HCT116 (cell line): ENCODE data around the gene AMBP.

Experiments used
- ATF3 ChIP-seq: IDR thresholded peaks from 2 replicates; pipeline ENCODE4 v1.6.1; 2012
- CEBPB ChIP-seq: IDR thresholded peaks from 2 replicates; pipeline ENCODE4 v1.6.1; 2012; ENCODE audit warnings: low read depth
- CTCF ChIP-seq, 3 experiments: fragments of 200-600 bp in 1 of 3; sonication (generic) in 1 of 3; IDR thresholded peaks in 2 of 3; conservative IDR thresholded peaks in 1 of 3; 2 replicates each; pipeline ENCODE4 v1.5.1; 2012 to 2017; ENCODE audit warnings: low read depth in 2 of 3, low read length in 2 of 3, antibody characterized with exemption in 1 of 3, borderline replicate concordance in 1 of 3, control low read depth in 1 of 3, mild to moderate bottlenecking in 1 of 3, mixed read lengths in 1 of 3, mixed run types in 1 of 3, moderate library complexity in 1 of 3; ENCODE audit not compliant: insufficient read depth in 1 of 3
- EZH2 ChIP-seq: fragments of 200-600 bp; sonication (generic); IDR thresholded peaks from 2 replicates; pipeline ENCODE4 v1.6.1; 2017; ENCODE audit warnings: antibody characterized with exemption, mixed run types
- EZH2phosphoT487 ChIP-seq: fragments of 200-600 bp; IDR thresholded peaks from 2 replicates; pipeline ENCODE4 v1.6.1; 2018; ENCODE audit warnings: antibody characterized with exemption, borderline replicate concordance
- JUND ChIP-seq: IDR thresholded peaks from 2 replicates; pipeline ENCODE4 v1.6.1; 2012
- POLR2A ChIP-seq: IDR thresholded peaks from 2 replicates; pipeline ENCODE4 v1.7.0; 2011; ENCODE audit warnings: borderline replicate concordance; ENCODE audit not compliant: insufficient read depth, insufficient read length; ENCODE audit errors: extremely low read depth
- POLR2AphosphoS5 ChIP-seq: IDR thresholded peaks from 2 replicates; pipeline ENCODE4 v1.6.1; 2011; ENCODE audit warnings: mild to moderate bottlenecking, low read depth, low read length, moderate library complexity
- RAD21 ChIP-seq: IDR thresholded peaks from 2 replicates; pipeline ENCODE4 v1.6.1; 2012; ENCODE audit warnings: low read depth, mild to moderate bottlenecking
- TCF7L2 ChIP-seq: IDR thresholded peaks from 2 replicates; pipeline ENCODE4 v1.7.0; 2011; ENCODE audit warnings: borderline replicate concordance, inconsistent platforms; ENCODE audit not compliant: insufficient read depth, insufficient read length; ENCODE audit errors: extremely low read depth
- ZNF274 ChIP-seq: fragments of 200-500 bp; sonication (Bioruptor generic); IDR thresholded peaks from 2 replicates; pipeline ENCODE4 v1.6.1; 2014; ENCODE audit warnings: mild to moderate bottlenecking, low read depth, low read length, inconsistent platforms
- TF ChIP-seq, protein P1 (sequence below): IDR thresholded peaks from 2 replicates; pipeline ENCODE4 v1.6.1; 2012; ENCODE audit warnings: low read depth

GRCh38 chr9:114031948-114032840 lies 45.9 kb downstream of the AMBP start:
- TF ChIP-seq EZH2 = no peak
- TF ChIP-seq POLR2AphosphoS5 = no peak
- TF ChIP-seq CTCF (IDR thresholded peaks at IDR 0.05 in 2 of 3, conservative IDR thresholded peaks at IDR 0.05 in 1 of 3; ENCODE audit: borderline replicate concordance in 1 of 3, insufficient read depth in 1 of 3, low read depth in 2 of 3, low read length in 2 of 3) = no peak
- TF ChIP-seq POLR2A = no peak
- no peak for TF ChIP-seq CEBPB
- no peak for TF ChIP-seq RAD21
- TF ChIP-seq, protein P1, sequence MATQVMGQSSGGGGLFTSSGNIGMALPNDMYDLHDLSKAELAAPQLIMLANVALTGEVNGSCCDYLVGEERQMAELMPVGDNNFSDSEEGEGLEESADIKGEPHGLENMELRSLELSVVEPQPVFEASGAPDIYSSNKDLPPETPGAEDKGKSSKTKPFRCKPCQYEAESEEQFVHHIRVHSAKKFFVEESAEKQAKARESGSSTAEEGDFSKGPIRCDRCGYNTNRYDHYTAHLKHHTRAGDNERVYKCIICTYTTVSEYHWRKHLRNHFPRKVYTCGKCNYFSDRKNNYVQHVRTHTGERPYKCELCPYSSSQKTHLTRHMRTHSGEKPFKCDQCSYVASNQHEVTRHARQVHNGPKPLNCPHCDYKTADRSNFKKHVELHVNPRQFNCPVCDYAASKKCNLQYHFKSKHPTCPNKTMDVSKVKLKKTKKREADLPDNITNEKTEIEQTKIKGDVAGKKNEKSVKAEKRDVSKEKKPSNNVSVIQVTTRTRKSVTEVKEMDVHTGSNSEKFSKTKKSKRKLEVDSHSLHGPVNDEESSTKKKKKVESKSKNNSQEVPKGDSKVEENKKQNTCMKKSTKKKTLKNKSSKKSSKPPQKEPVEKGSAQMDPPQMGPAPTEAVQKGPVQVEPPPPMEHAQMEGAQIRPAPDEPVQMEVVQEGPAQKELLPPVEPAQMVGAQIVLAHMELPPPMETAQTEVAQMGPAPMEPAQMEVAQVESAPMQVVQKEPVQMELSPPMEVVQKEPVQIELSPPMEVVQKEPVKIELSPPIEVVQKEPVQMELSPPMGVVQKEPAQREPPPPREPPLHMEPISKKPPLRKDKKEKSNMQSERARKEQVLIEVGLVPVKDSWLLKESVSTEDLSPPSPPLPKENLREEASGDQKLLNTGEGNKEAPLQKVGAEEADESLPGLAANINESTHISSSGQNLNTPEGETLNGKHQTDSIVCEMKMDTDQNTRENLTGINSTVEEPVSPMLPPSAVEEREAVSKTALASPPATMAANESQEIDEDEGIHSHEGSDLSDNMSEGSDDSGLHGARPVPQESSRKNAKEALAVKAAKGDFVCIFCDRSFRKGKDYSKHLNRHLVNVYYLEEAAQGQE = no peak
- no peak for TF ChIP-seq JUND
- no peak for TF ChIP-seq TCF7L2
- TF ChIP-seq ZNF274 = no peak
- no peak for TF ChIP-seq EZH2phosphoT487
- TF ChIP-seq ATF3 = no peak
